IPS-NIHi7 (cell line): ENCODE results near the gene LRRC25.

Source experiments
- DNase-seq: peaks from one replicate; pipeline ENCODE4 v3.0.0; 2012; ENCODE audit warnings: mixed read lengths; ENCODE audit errors: extremely low spot score

The LRRC25 gene

DNA sequence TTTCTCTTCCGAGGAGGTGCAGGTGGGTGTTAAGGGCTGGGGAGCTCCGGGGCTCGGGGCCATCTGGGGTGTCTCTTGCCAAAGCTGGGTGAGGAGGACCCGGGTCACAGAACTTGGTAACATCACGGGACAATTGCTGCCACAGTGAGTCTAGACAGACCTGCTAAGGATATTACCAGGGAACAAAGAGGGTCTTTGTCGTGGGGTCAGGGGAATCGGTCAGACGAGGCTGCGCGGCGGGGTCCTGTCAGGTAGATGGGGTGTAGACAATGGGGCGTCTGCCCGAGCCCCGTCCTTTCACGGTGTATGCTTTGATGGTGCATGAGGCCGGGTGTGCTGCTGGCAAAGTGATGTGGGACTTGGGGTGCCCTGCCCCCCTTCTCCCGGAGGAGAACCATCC, 49.3 kb downstream of the LRRC25 start:
- no peak for DNase-seq

DNA sequence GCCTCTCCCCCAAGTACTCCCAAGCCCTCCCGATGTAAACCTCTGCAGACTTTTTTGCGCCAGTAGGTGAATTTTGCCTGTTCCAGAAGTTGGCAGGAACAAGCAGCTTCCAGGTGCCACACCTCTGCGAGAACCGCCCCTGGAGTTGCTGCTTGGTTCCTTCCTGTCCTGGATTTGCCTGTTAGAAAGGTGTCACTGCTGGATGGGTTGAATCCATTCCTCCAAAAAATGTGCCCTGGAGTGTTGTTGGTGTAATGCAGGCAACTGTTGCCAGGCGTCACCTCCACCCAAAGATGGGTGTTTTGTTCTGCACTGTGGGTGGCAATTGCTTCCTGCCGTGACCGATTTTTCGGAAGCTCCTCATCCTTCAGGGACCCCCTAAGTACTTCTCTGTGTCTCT, 51.3 kb downstream of the LRRC25 start:
- DNase-seq = peak; percentile 49

GRCh38 chr19:18345296-18345695, 52.1 kb downstream of the LRRC25 start:
- DNase-seq = no peak

GRCh38 chr19:18344582-18344950, 52.9 kb downstream of the LRRC25 start:
- no peak for DNase-seq

- no peak for DNase-seq
Measured at GRCh38 chr19:18342090-18342632, 55.3 kb downstream of the LRRC25 start.
